RWPE1 (cell line): Measurements from ENCODE around the gene TMEM59L.

Experiments used
- CTCF ChIA-PET: fragments of 350-600 bp; sonication (Branson Sonifier 250); formaldehyde crosslinking; extraction: SDS; loops from one replicate; lab custom pipeline; 2021; lab: Yijun Ruan, JAX
- POLR2A ChIA-PET: fragments of 400-600 bp; formaldehyde crosslinking; extraction: SDS; loops from one replicate; lab custom pipeline; 2020; ENCODE audit warnings: antibody characterized with exemption; ENCODE audit not compliant: low non-redundant PET; lab: Yijun Ruan, JAX
- DNase-seq: peaks from one replicate; pipeline ENCODE4 v3.0.0; 2012; ENCODE audit warnings: low spot score
- H3K27ac ChIP-seq: fragments of 450-650 bp; 2 replicates; pipeline ENCODE4 v1.5.1; 2017
- TF ChIP-seq, protein P1 (sequence below): fragments of 450-650 bp; conservative IDR thresholded peaks from 2 replicates; pipeline ENCODE4 v1.5.1; 2017; ENCODE audit warnings: low read depth, mild to moderate bottlenecking

Gene TMEM59L

DNA sequence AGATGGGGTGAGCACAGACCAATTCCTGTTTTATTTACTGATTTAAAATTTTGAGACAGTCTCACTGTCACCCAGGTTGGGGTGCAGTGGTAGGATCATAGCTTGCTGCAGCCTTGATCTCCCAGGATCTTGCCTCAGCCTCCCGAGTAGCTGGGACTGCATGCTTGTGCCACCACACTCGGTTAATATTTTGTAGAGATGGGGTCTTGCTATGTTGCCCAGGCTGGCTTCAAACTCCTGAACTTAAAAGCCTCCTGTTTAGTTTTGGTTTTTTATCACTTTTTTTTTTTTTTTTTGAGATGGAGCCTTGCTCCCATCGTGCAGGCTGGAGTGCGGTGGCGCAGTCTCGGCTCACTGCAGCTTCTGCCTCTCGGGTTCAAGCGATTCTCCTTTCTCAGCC, 36.3 kb upstream of the TMEM59L start:
- ChIA-PET POLR2A (interaction anchor here (0.7 kb wide), 1 partner anchor 11 kb away, joined by 6 read pairs; no protein-coding TSS in a partner anchor), CTCF (interaction anchor here (0.7 to 1.1 kb wide), 2 partner anchors 12 to 18 kb away, joined by 3 to 6 read pairs; partner anchors contain the start of gene REX1BD)
- DNase-seq: no peak
- TF ChIP-seq, protein P1, sequence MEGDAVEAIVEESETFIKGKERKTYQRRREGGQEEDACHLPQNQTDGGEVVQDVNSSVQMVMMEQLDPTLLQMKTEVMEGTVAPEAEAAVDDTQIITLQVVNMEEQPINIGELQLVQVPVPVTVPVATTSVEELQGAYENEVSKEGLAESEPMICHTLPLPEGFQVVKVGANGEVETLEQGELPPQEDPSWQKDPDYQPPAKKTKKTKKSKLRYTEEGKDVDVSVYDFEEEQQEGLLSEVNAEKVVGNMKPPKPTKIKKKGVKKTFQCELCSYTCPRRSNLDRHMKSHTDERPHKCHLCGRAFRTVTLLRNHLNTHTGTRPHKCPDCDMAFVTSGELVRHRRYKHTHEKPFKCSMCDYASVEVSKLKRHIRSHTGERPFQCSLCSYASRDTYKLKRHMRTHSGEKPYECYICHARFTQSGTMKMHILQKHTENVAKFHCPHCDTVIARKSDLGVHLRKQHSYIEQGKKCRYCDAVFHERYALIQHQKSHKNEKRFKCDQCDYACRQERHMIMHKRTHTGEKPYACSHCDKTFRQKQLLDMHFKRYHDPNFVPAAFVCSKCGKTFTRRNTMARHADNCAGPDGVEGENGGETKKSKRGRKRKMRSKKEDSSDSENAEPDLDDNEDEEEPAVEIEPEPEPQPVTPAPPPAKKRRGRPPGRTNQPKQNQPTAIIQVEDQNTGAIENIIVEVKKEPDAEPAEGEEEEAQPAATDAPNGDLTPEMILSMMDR: no peak
- H3K27ac ChIP-seq: peak overlapping the region; percentile 34

DNA sequence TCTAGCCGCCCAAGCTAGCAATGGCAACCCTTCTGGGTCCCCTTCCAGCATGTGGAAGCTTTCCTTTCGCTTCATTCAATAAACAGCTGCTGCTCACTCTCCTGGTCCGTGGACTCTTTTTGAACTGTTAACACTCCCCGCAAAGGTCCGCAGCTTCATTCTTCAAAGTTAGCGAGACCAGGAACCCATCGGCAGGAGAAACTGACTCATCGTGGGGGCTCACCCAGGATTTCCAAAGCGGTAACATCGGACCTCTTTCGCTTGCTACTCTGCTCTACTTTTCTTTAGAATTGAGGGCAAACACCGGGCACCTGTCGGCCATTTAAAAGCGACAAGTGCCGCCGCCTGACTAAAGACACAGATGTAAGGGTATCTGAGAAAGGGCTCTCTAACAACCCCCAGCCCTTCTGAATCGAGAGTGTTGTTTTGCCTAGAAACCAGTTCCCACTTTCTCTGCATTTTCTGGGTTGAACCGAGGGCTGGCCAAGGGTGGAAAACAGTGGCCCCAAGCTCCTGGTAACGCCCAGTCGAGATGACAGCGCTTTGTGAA, 35.2 kb upstream of the TMEM59L start:
- H3K27ac ChIP-seq: peak overlapping the region; percentile 25; the same call in 1 of the 2 replicates
- TF ChIP-seq, protein P1: no peak
- CTCF ChIA-PET: interaction anchor here (0.7 to 1.3 kb wide), 3 partner anchors 10 to 648 kb away, joined by 4 to 6 read pairs (median 4); no protein-coding TSS in a partner anchor
- DNase-seq: no peak
- POLR2A ChIA-PET: no interaction called here

DNA sequence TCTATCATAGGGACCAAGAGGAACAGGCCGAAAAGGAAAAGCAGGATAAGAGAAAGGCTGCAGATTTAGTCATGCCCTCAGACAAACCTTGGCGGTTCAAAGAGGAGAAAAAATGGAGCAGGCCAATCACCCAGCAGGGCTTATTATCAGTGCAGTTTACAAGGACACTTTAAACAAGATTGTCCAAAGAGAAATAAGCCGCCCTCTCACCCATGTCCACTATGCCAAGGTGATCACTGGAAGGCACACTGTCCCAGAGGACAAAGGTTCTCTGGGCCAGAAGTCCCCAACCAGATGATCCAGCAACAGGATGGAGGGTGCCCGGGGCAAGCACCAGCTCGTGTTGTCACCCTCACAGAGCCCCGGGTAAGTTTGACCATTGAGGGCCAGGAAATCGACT, 32.4 kb upstream of the TMEM59L start:
- TF ChIP-seq, protein P1: no peak

DNA sequence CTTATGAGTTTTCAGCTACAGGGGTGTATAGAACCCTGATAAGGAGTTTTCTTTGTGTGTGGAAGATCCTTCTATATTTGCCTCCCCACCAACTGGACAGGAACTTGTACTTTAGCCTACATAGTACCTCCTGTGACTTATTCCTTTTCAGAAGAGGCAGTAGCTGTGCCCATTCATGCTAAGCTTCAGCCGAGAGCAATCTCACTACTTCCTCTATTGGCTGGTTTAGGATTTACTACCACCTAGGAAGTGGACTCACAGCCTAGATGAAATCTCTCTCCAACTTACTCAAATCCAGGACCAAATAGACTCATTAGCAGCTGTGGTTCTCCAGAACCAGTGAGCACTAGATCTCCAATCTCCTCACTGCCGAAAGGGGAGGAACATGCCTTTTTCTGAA, 26.4 kb upstream of the TMEM59L start:
- ChIA-PET POLR2A (no interaction called here), CTCF (no interaction called here)
- TF ChIP-seq, protein P1: no peak
- no peak overlapping the region for H3K27ac ChIP-seq
- no peak for DNase-seq

More for the DNA sequence above, 32.4 kb upstream of the TMEM59L start:
- POLR2A ChIA-PET: no interaction called here
- no peak overlapping the region for H3K27ac ChIP-seq
- DNase-seq: no peak
- CTCF ChIA-PET: interaction anchor here (1.2 kb wide), 1 partner anchor 9 kb away, joined by 3 read pairs; no protein-coding TSS in a partner anchor

DNA sequence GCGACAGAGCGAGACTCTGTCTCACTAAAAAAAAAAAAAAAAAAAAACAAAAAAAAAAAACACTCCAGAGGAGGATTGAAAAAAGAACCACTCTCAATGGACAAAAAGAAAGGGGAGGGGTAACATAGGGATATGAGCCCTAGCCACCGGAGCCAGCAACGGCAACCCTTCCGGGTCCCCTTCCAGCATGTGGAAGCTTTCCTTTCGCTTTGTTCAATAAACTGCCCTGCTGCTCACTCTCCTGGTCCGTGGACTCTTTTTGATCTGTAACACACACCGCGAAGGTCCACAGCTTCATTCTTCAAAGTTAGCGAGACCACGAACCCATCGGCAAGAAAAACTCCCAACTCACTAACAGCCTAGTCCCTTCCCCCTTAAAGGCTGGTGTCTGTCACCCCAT, 25.1 kb upstream of the TMEM59L start:
- POLR2A ChIA-PET: interaction anchor here (0.7 to 1.5 kb wide), 2 partner anchors 11 to 15 kb away, joined by 3 to 6 read pairs; partner anchors contain the start of gene UBA52

DNA sequence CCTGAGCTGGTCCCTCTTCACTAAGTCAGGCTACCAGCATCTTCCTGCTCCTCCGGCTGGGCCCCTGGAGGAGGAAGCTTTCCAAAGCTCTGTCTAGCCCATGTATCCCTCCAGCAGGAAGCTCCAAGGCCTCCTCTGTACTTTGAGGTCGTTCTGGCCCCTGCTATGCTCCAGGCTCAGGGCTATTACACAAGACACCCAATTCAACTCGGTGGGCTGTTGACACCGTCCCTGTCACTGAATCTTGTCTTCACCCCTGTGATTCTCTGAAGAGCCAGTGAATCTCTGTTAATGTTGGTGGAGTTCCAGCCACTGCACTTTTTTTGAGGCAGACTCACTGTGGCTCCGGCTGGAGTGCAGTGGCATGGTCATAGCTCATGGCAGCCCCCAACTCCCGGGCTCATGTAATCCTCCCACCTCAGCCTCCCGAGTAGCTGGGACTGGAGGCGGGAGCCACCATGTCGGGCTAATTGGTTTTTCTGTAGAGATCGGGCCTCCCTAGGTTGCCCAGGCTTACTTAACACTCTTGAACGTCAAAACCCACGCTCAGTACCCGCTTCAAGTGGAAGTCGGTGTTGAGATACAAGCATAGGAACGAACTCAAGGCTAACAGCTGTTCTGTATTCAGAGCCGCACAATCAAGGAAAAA, 24.6 kb upstream of the TMEM59L start:
- POLR2A ChIA-PET: interaction anchor here (1.5 kb wide), 1 partner anchor 16 kb away, joined by 3 read pairs; the partner anchor contains the start of gene UBA52
- no peak for DNase-seq
- CTCF ChIA-PET: interaction anchor here (0.6 to 3.2 kb wide), 9 partner anchors 10 to 368 kb away, joined by 3 to 8 read pairs (median 4); partner anchors contain the start of gene UBA52
- TF ChIP-seq, protein P1: no peak
- H3K27ac ChIP-seq: peak overlapping the region; percentile 96

More for the DNA sequence above, 25.1 kb upstream of the TMEM59L start:
- CTCF ChIA-PET: interaction anchor here (0.6 to 3.2 kb wide), 6 partner anchors 9 to 277 kb away, joined by 3 to 8 read pairs (median 4); partner anchors contain the start of gene UBA52
- TF ChIP-seq, protein P1: no peak
- DNase-seq: no peak
- peak overlapping the region; percentile 96 for H3K27ac ChIP-seq
